HG03103 (cell line): ENCODE results near the gene CSRNP3.
"Not testable (repeated sequence)": the region's sequence is repeated elsewhere in the genome, so short reads cannot be mapped to it uniquely, and the experiment has no call there.

Experiments
- ATAC-seq: cut with Tn5 transposase; IDR thresholded peaks from one replicate; pipeline ENCODE4 v1.9.1; 2021; ENCODE audit warnings: low read depth; ENCODE audit not compliant: unreplicated experiment

CSRNP3 gene

DNA sequence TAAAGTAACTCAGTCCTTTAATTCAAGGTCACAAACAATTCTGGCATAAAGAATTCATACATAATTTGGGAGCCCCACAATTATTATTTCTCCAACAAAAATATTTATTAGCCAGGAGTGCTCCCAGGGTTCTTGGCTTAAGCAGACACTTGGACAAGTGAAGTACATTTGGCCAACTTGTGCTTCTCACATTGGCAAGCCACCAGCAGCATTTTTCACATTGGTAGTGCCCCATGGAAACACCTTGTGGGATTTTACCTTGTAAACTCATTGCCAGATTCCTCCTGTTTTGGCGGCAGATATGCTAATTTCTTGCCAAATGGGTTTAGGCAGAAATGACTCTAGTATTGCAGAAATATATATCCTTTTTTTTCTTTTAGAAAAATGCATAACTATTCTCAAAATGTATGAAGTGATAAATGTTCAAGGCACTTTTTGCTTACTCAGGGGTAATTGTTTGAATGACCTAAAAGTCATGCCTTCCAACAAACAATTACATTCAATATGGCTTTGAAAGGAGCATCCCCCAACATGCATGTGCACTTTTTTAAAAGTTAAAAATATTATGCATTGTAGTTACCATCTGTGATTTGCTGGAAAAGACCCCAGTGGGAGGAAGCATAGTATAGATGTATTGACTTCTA, 113.5 kb downstream of the CSRNP3 start:
- ATAC-seq: no peak

DNA sequence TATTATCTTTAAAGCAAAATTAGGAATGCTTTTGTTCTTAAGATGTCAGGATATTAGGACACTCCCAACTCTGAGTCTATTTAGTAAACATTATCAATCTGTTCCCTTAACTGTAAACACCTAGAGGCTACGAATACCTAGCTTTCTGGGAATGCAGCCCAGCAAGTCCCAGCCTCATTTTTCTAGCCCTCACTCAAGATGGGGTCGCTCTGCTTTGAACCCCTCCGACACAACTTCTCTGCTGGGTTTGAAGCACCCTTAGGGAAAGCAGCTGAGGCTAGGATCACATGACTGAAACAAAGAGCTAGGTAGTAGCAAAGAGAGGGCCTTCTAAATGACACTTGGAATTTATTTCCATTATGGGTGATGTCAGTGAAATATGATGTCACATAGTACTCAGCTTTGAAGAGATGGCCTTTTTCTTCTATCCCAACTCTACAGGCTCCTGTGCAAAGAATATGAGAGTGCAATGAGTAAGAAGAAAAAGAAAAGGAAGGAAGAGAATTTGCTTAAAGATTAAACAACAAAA, 114.7 kb downstream of the CSRNP3 start:
- ATAC-seq: no peak

DNA sequence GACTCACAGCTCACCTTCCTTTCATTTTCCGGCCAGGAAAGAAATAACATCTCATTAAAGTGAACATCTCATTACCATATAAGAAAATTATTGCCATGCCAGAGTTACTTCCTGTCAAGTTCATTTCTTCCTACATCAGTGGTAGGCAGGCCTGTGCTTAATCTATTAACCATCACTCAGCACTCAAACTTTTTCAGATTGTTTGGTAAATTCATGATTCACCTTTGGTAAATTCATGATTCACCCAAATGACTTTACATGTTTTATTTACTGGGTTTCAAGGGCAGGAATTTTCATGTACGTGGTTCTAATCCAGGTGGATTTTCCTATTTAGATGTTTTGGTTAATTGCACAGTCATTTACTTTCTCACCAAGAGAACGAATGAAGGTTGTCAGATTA, 116.5 kb downstream of the CSRNP3 start:
- no peak for ATAC-seq

DNA sequence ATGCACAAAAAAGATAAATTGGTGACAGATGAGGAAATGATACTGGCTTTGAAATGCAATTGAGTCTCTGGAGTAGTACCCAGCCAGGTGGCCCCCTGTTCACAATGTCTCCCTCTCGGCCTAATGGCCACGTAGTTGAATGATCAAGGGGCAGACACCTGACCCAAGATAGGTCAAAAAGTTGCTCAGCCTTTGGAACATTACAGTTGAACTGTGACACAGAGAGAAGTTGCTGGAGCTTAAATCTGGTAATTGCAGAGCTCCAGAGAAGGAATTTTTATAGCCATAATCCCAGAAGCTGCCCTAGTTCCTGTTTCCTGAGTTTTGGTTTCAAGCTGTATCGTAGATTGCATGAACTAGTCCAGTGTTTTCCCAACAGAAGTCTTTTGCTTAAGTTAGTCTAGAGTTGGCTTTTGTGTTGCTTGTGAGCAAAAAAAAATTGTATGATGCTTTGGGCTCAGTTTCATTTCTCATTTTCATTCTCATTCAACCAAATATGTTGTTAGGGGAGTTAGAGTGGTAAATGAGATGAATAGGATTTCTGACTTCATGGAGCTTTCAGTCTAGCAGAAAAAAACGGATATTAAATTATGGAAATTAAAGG, 117.9 kb downstream of the CSRNP3 start:
- ATAC-seq: peak; percentile 78

DNA sequence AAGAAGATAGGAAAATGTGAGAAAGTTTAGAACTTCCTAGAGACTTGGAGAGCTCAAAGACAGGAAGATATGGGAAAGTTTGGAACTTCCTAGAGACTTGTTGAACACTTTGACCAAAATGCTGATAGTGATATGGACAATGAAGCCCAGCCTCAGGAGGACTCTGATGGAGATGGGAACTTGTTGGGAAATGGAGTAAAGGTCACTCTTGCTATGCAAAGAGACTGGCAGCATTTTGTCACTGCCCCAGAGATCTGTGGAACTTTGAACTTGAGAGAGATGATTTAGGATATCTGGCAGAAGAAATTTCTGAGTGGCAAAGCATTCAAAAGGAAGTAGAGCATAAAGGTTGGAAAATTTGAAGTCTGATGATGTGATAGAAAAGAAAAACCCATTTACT, 121.5 kb downstream of the CSRNP3 start:
- ATAC-seq: not testable (repeated sequence)

DNA sequence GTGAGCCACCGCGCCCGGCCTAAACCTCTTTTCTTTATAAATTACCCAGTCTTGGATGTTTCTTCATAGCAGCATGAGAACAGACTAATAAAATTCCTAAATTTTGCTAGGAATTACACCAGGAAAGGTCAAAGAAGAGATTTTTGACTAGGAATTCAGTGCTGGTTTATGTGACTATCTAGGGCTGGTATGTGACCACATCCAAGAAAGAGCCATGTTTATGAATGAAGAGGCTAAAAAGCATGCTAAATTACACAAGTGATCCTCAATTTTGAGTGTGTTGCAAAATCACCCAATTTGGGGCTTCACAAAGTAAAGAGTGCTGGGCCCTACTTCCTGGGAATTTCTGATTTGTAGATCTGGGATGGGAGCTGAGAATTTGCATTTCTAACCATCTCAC, 123.6 kb downstream of the CSRNP3 start:
- no peak for ATAC-seq

DNA sequence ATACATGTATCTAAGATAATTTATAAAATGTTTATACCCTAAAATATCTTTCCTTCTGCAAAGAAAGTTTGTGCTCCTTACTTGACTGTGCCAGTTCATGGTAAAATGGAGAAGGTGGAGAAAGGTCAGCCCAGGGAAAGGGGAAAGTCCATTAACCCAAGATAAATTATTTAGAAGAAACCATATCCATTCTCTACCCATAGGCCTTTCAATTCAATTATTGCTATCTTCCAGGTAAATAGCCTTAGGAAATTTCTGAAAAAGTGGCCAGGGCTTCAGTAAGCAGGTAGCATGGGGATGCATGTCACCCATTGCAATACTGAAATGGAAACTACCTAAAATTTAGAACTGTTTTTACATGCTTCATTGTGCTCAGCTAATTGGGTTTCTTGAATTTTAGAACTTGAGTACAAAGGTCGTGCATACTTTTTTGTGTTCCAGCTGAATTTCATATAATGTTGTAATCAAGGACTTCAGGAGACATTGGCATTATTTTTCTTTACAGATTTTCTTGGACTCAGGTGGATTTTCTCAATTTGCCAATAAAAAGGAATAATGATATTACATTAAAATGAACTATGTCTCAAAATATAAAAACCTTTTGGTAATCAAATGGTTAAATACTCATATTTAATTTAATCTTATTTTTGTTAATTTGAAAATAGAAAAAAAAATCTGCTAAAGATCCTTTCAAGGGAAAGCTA, 124.9 kb downstream of the CSRNP3 start:
- ATAC-seq: peak; percentile 44

DNA sequence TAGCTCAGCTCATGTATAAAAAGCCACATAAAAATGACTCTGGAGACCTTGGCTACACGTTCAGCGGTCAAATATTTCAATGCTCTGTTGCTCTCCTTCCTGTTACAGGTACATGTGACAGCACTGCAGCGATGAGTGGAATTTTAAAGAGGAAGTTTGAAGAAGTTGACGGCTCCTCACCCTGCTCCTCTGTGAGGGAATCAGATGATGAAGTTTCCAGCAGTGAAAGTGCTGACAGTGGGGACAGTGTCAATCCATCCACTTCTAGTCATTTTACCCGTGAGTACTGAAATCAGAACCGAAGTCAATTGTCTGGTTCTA, 125.4 kb downstream of the CSRNP3 start:
- ATAC-seq: peak; percentile 93

DNA sequence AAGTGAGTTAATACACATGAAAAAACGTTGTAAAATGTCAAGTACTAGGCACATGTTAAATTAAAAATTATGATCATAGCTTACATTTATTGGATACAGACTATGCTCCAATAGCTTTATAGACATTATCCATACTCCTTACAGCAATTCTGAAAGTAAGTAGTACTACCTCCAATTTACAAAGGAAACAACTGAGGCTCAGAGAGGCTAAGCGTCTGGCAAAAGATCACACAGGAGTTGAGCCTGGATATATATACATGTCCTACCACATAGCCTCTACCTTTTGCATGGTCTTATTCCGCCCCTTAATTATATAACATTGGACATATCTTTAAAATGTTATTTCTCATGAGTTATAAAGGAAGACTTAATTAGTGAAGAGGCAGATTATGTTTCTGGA, 127.3 kb downstream of the CSRNP3 start:
- no peak for ATAC-seq

DNA sequence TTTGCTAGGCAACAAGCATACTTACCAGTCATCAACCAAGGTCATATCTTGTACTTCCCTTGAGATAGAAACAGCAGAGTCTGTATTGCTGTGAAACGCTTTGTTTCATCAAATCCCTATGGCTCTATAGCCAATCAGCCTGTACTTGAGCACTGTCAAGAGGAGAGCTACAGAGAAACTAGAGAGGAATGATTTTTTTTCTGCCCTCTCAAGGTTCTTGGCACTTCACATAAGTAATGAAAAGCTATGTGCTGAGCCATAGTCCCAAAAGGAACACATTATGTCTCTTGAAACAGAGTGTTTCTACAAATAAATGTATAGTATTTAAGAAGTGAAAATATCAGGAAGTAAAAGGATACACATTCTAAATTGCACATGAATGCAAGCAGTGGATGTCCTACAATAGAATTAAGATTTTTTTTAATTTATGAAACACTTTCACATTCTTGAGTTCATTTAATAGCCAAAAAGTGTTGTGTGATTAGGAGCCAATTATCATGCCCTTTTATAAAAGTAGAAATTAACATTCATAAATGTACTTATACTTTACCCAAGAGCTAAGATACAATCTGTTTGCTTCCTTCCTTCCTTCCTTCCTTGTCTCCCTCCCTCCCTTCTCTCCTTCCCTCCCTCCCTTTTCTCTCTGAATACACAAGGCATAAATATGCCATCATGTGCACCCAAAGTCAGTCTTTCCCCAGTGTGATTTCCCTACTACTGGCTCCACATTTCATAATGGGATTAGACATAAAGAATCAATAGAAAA, 131.8 kb downstream of the CSRNP3 start:
- no peak for ATAC-seq

DNA sequence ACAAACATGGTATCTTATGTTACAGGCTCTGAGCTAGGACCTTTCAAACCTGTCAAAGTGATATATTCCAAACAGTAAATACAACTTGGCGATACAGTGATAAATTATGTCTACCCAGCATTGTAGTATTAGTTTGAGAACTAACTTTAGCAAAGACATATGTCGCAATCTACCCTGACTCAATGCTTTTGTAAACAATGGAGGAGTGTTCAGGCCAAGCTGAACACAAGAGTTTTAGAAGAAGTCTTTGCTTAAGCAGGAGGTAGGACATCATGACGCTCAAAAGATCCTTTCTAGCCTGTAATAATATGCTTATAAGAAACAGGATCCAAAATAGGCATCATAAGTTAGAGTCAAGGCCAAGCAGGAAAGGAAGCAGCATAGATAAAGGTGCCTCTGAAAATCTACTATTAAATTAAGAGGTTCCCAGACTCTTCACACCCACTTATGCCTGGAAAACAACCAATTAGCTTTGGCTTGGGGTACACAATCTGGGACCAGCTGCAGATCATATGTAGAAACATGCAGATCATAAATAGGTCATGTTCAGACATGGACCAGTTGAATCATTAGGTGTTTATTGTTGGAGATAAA, 132.5 kb downstream of the CSRNP3 start:
- no peak for ATAC-seq

DNA sequence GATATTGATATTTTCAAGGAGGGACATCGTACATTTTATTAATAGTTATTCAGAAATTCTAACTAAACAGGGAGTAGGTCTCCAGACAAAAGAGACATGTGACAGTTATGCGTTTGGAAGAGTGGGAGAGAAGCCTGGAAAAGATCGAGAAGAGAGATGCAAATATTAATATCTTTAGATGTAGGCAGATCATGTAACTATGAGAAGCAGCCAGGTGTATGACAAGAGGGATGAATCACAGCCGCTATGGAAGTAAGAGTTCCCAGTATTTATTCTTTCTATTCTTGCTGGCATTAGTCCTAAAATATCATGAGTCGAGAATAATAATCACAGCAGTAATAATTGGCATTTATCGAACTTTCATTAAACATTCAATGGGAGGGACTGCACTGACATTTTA, 140.2 kb downstream of the CSRNP3 start:
- ATAC-seq: no peak

DNA sequence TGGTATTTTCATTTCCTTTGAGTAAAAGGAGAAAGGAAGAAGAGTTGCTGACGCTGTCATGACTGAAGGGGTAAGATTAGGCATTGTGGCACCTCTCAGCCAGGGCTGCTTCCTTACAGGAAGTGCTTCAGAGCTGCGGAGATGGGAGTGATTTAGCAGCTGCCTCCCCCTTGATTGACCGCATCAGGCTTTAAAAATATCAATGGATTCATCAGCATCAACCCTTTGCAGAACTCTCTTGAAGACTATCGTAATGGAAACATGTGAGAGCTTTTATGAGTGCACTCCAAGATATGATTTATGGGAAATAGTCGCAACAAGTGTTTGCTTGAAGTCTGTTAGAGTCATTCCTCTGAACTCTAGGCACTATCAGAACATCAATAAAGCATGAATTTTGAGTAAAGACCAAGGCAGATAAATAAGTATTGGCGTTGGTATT, 141.1 kb downstream of the CSRNP3 start:
- ATAC-seq: no peak

DNA sequence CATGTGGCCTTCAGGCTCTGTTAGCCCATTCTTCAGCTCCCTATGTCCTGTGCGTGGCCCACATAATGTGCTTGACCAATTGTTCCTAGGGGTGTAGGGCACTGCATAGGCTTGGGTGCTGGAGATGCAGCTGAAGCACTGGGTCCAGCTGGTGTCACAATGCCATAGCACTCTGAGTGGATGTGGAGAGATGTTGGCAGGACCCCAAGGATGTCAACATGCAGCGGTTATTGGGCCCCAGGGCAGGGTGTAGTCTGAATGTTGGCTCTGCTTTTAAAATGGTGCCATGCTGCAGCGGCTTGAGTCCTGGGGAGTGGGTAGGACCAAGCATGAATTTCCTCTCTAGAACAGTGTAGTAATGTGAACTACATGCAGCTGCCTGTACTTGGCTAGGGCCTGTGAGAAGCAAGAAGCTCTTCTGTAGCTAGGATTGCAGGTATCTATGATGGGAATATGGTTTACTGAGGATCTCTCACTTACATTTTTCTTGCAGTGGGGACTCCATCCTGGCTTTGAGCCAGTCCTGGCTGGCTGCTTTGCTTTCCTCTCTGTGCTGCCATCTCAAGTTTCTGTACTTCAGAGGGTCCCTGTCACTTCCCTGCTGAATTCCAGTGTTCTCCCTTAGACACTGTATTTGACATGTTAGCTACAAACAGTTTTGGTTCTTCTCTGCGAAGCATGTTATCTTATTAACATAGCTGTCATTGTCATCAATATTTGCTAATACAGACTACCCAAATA, 148.4 kb downstream of the CSRNP3 start:
- no peak for ATAC-seq

DNA sequence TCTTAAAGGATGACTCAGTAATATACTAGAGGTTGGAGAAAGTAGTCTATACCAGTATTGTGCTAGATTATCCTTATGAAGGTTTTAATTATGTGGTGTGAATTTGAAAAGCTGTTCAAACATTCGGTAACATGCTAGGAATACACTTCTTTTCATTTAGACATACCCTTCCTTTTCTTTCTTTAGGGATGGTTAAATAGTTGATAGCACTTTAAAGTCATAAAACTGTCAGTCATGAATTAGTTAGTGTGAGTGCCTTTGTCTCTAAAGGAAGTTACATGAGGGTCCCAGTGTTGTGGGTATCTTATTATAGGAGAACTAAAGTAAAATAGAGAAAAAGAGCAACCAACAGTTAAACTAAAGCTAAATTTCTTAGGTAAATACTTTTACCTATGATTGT, 149.3 kb downstream of the CSRNP3 start:
- no peak for ATAC-seq

DNA sequence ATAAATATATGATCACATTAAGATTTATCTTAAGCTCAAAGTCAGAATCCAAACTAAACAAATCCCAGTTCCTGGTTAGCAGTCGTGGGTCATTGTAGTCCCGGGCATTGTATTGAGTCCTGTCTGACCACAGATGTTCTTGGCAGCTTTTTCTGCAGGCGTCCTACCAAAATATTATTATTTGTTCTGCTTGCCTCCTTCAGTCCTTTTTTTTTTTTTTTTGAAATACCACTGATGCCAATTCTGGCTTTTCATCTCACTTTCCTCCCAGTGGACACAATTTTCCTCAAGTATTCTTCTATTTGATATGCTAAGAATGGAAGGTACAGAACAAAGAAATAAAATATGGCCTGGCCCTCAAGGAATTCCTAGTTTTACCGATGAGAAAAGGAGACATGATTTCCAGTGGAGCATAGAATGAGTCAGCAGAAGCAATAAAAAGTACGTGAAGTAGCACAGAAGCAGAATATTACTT, 151.6 kb downstream of the CSRNP3 start:
- ATAC-seq: no peak

DNA sequence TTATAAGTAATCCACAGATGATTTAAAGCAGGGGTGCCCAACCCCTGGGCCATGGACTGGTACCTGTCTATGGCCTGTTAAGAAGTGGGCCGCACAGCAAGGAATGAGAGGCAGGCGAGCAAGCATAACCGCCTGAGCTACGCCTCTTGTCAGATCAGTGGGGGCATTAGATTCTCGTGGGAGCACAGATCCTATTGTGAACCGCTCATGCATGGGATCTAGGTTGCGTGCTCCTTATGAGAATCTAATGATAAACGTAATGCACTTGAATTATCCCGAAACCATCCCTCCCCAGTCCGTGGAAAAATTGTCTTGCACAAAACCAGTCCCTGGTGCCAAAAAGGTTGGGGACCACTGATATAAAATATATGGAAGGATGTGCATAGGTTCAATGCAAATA, 153.7 kb downstream of the CSRNP3 start:
- no peak for ATAC-seq

DNA sequence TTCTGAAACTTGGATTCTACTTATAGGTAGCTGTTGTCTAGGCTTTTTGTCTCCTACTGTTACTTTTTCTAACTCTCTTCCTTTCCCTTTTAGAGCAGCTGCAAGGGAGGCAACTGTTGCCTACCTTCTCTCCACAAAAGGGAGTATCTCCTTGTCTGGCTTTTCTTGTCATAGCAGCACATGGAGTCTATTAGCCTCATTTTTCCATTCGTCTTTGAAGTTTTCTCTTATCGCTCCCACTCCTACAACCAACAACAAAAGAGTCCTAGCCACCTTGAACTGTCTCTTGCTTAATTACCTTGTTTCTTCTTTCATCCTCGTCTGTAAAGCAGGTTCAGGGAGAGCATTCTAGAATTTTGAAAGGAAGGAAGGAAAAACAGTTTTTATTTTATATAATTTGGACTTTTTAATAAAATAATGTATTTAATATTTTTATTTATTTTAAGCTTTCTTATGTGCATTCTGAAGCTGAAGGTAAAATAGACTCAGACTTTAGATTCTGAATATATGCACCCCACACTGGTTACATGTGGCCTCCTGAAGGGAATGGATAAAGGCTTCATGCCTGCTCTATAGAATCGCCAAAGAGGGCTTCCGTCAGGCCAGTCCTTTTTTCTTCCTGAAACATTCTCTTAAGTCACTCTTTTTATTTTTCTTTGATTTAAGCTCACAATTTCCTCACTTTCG, 154.4 kb downstream of the CSRNP3 start:
- ATAC-seq: no peak

DNA sequence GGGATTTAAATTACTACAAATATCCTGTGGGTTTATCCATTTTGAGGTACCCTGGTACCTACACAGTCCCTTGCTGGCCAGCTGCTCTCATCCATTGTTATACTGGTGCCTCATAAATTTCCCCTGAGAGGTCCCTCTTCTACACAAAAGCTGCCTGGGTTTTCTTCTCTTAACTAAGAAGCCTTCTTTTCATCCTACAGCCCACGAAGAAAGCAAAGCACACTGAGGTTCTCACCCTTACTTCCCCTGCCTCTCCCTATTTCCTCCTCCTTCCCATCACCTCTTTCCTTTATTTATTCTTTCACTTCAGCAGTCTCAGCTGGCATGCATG, 154.9 kb downstream of the CSRNP3 start:
- ATAC-seq: no peak

DNA sequence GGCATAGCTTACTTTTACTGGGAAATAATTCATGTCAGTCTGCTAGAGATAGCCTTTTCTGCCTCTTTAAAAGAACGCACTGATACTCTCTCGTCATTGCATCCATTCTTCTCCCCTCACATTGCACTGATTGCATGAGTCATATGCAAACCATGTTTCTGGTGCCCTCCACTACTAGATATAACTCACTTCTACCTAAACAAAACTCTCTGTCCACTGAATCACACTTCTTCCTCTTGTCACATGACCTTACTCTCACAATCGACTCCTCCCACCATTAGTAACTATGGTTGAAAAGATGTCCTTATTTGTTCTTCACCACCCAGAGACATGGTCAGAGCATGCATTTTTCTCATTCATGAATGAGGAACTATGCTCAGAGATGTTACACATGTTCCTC, 158.0 kb downstream of the CSRNP3 start:
- no peak for ATAC-seq
